ENCODE measurements around the gene C2orf68. TPM values are rescaled to one million over a fixed set of nuclear protein-coding genes. Genes with fewer than 3 reads are reported as not detected.
A peak's percentile ranks its signal among the peaks of the same experiment; 100 is the strongest.

Gene C2orf68
- total RNA-seq, 2 donors from 2014 or later: 38.9 to 48.9 TPM

- no peaks in the 10 kb centered on the region for H3K9me3 Mint-ChIP-seq
- H3K27ac Mint-ChIP-seq: peak overlapping the region; percentile 58
- peaks cover 12 to 32% of the 10 kb centered on the region in 2 donors for H3K36me3 Mint-ChIP-seq (ENCODE audit: insufficient read depth in 2 of 2)
- no peak for ATAC-seq (replicated peaks in 1 of 2)
- no peak for DNase-seq
- H3K4me1 Mint-ChIP-seq (ENCODE audit: low read depth): no peaks in the 10 kb centered on the region
- no peak overlapping the region for H3K4me3 Mint-ChIP-seq
- H3K27me3 Mint-ChIP-seq (ENCODE audit: low read depth): no peaks in the 10 kb centered on the region
Measured at GRCh38 chr2:85649201-85650190, 37.6 kb upstream of the C2orf68 start.

- Mint-ChIP-seq H3K27me3 (ENCODE audit: low read depth) (no peaks in the 10 kb centered on the region), H3K27ac (no peak overlapping the region), H3K36me3 (ENCODE audit: insufficient read depth in 2 of 2) (peaks cover 12 to 36% of the 10 kb centered on the region in 2 donors), H3K9me3 (no peaks in the 10 kb centered on the region), H3K4me1 (ENCODE audit: low read depth) (no peaks in the 10 kb centered on the region), H3K4me3 (no peak overlapping the region)
- DNase-seq: peak in 1 of 2 donors; percentile 12
- ATAC-seq (replicated peaks in 1 of 2): peak in 1 of 2 donors; percentile 13
Measured at GRCh38 chr2:85648619-85649018, 36.8 kb upstream of the C2orf68 start.

DNA sequence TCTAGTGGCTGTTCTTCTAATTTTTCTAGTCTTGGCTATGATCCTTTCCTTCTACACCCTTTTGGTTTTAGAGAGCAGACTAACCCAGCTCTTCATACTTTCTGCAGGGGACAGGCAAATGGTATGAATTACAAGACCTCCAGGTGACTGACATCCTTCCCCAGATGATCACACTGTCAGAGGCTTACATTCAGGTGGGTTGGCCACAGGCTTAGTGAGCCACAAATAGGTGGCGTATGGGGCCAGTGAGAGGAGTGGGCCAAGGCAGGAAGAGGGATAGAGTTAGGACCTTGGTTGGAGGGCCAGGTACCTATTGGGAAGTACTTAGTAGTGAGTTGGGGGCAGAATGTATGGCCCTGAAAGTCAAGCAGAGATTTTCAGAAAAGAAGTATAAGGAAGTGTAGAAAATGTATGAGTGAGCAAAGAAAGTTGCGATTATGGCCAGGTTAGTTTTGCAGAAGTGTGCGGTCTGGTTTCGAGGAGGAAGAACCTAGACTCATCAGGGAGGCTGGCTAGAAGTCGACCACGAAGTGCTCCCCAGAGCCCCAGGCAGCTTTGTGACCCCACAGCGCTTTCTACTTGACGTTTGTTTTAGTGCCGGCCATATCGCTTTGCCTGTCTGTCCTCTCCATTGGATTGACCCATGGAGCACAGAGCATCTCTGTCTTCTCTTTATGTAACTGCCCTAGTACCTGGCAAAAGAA lies 36.1 kb upstream of the C2orf68 start:
- H3K4me1 Mint-ChIP-seq (ENCODE audit: low read depth): peaks cover 2% of the 10 kb centered on the region
- H3K9me3 Mint-ChIP-seq: no peaks in the 10 kb centered on the region
- DNase-seq (no peak), ATAC-seq (replicated peaks in 1 of 2) (no peak)
- peaks cover 12 to 38% of the 10 kb centered on the region in 2 donors for H3K36me3 Mint-ChIP-seq (ENCODE audit: insufficient read depth in 2 of 2)
- no peaks in the 10 kb centered on the region for H3K27me3 Mint-ChIP-seq (ENCODE audit: low read depth)
- H3K4me3 Mint-ChIP-seq: no peak overlapping the region
- H3K27ac Mint-ChIP-seq: peak overlapping the region; percentile 41

DNA sequence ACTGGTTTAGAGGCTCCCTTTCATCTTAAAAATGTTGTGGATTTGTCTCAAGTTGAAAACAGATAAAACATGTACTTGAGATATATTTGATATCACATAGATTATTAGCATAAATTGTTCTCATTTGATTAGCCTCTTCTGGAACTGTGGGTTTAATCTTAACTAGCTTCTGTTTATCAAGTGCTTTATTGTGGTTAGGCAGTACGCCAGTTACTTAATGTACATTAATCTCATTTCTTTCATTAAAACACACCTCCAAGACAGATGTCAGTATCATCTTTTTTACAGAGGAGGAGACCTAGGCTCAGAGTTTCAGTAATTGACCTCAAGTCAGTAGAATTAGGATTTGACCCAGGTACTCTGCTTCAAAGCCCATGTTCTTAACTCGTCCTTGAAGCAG lies 34.3 kb upstream of the C2orf68 start:
- Mint-ChIP-seq H3K36me3 (ENCODE audit: insufficient read depth in 2 of 2) (peaks cover 19 to 50% of the 10 kb centered on the region in 2 donors), H3K27ac (peak overlapping the region; percentile 38), H3K4me3 (no peak overlapping the region), H3K27me3 (ENCODE audit: low read depth) (no peaks in the 10 kb centered on the region), H3K9me3 (no peaks in the 10 kb centered on the region), H3K4me1 (ENCODE audit: low read depth) (peaks cover 13% of the 10 kb centered on the region)
- DNase-seq (no peak), ATAC-seq (replicated peaks in 1 of 2) (no peak)

DNA sequence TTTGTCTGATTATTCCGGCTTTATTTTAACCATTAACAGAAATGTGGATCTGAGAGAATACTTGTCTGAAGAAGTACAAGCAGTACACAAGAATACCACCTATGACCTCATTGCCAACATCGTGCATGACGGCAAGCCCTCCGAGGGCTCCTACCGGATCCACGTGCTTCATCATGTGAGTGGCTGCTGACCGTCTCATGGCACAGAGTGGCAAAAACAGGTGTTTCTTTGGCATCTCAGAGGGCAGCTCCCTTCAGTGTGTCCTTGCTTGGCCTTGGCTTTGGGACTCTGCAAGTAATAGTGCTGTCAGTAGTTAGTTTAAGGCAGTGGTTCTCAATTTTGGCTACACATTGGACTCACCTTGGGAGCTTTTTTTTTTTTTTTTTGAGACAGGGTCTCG lies 33.0 kb upstream of the C2orf68 start:
- peaks cover 22 to 55% of the 10 kb centered on the region in 2 donors for H3K36me3 Mint-ChIP-seq (ENCODE audit: insufficient read depth in 2 of 2)
- H3K4me1 Mint-ChIP-seq (ENCODE audit: low read depth): peaks cover 13% of the 10 kb centered on the region
- no peaks in the 10 kb centered on the region for H3K27me3 Mint-ChIP-seq (ENCODE audit: low read depth)
- H3K9me3 Mint-ChIP-seq: no peaks in the 10 kb centered on the region
- no peak for ATAC-seq (replicated peaks in 1 of 2)
- no peak overlapping the region for H3K4me3 Mint-ChIP-seq
- H3K27ac Mint-ChIP-seq: peak overlapping the region; percentile 38
- DNase-seq: no peak

GRCh38 chr2:85642725-85643124 lies 30.9 kb upstream of the C2orf68 start:
- Mint-ChIP-seq H3K27ac (peak overlapping the region; percentile 16), H3K36me3 (ENCODE audit: insufficient read depth in 2 of 2) (peaks cover 19 to 42% of the 10 kb centered on the region in 2 donors), H3K4me3 (peak overlapping the region in 1 of 2 donors; percentile 6), H3K4me1 (ENCODE audit: low read depth) (peaks cover 14% of the 10 kb centered on the region), H3K27me3 (ENCODE audit: low read depth) (no peaks in the 10 kb centered on the region), H3K9me3 (no peaks in the 10 kb centered on the region)
- ATAC-seq (replicated peaks in 1 of 2): peak; percentile 68 to 92
- peak in 1 of 2 donors; percentile 15 for DNase-seq

- H3K4me1 Mint-ChIP-seq (ENCODE audit: low read depth): peaks cover 8% of the 10 kb centered on the region
- no peak for DNase-seq
- H3K4me3 Mint-ChIP-seq: no peak overlapping the region
- no peak overlapping the region for H3K27ac Mint-ChIP-seq
- no peak for ATAC-seq (replicated peaks in 1 of 2)
- no peaks in the 10 kb centered on the region for H3K27me3 Mint-ChIP-seq (ENCODE audit: low read depth)
- H3K36me3 Mint-ChIP-seq (ENCODE audit: insufficient read depth in 2 of 2): peaks cover 14 to 28% of the 10 kb centered on the region in 2 donors
- H3K9me3 Mint-ChIP-seq: no peaks in the 10 kb centered on the region
Measured at GRCh38 chr2:85635636-85636035, 23.8 kb upstream of the C2orf68 start.

GRCh38 chr2:85635011-85635410 lies 23.1 kb upstream of the C2orf68 start:
- Mint-ChIP-seq H3K27me3 (ENCODE audit: low read depth) (no peaks in the 10 kb centered on the region), H3K4me1 (ENCODE audit: low read depth) (peaks cover 8% of the 10 kb centered on the region), H3K36me3 (ENCODE audit: insufficient read depth in 2 of 2) (peaks cover 13 to 26% of the 10 kb centered on the region in 2 donors), H3K9me3 (no peaks in the 10 kb centered on the region), H3K27ac (peak overlapping the region; percentile 56), H3K4me3 (no peak overlapping the region)
- no peak for ATAC-seq (replicated peaks in 1 of 2)
- no peak for DNase-seq

DNA sequence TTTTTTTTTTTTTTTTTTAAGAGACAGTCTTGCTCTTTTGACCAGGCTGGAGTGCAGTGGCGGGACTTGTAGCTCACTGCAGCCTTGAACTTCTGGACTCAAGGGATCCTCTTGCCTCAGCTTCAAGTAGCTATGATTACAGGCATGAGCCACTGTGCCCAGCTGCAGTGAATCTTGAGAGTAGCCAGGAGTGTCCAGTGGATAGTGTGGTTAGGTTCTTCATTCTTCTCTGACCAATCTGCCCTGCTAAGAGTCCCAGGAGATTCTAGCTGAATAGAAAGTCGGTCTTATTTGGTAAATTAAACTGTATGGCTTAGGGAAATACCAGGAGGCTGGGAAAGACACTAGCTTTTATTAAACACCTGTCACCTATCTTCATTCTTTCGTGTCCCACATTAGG lies 19.4 kb upstream of the C2orf68 start:
- Mint-ChIP-seq H3K36me3 (ENCODE audit: insufficient read depth in 2 of 2) (peaks cover 9 to 23% of the 10 kb centered on the region in 2 donors), H3K4me3 (no peak overlapping the region), H3K4me1 (ENCODE audit: low read depth) (peaks cover 19% of the 10 kb centered on the region), H3K27ac (no peak overlapping the region), H3K27me3 (ENCODE audit: low read depth) (no peaks in the 10 kb centered on the region), H3K9me3 (no peaks in the 10 kb centered on the region)
- DNase-seq: no peak
- ATAC-seq (replicated peaks in 1 of 2): no peak

GRCh38 chr2:85628658-85629057 lies 16.8 kb upstream of the C2orf68 start:
- ATAC-seq (replicated peaks in 1 of 2): peak; percentile 74 to 96
- peak overlapping the region in 1 of 2 donors; percentile 74 for H3K4me3 Mint-ChIP-seq
- DNase-seq: no peak
- H3K27ac Mint-ChIP-seq: peak overlapping the region; percentile 95
- H3K4me1 Mint-ChIP-seq (ENCODE audit: low read depth): peaks cover 19% of the 10 kb centered on the region
- no peaks in the 10 kb centered on the region for H3K9me3 Mint-ChIP-seq
- H3K36me3 Mint-ChIP-seq (ENCODE audit: insufficient read depth in 2 of 2): peaks cover 9 to 34% of the 10 kb centered on the region in 2 donors
- H3K27me3 Mint-ChIP-seq (ENCODE audit: low read depth): no peaks in the 10 kb centered on the region

- DNase-seq: no peak
- Mint-ChIP-seq H3K9me3 (no peaks in the 10 kb centered on the region), H3K27me3 (ENCODE audit: low read depth) (no peaks in the 10 kb centered on the region), H3K36me3 (ENCODE audit: insufficient read depth in 2 of 2) (peaks cover 12 to 35% of the 10 kb centered on the region in 2 donors), H3K4me3 (no peak overlapping the region), H3K27ac (peak overlapping the region; percentile 34), H3K4me1 (ENCODE audit: low read depth) (peaks cover 16% of the 10 kb centered on the region)
- no peak for ATAC-seq (replicated peaks in 1 of 2)
Measured at GRCh38 chr2:85623991-85624390, 12.1 kb upstream of the C2orf68 start.

DNA sequence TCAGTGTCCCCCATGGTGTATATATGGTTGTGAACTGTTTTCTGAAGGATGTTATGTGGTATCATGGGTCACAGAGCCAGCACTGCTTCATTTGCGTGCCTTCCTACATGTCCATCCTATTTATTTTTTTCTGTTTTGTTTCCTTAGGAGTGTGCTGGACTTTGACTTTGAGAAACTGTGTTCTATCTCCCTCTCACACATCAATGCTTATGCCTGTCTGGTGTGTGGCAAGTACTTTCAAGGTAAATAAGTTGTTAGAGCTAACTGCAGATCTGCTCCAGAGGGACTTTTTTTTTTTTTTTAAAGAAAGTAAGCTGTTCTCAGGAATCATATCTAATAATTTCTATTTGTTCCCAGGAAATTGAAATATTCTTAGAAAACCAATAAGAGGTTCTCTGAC lies 9.5 kb upstream of the C2orf68 start:
- Mint-ChIP-seq H3K27me3 (ENCODE audit: low read depth) (no peaks in the 10 kb centered on the region), H3K27ac (peak overlapping the region; percentile 35), H3K36me3 (ENCODE audit: insufficient read depth in 2 of 2) (peaks cover 12 to 36% of the 10 kb centered on the region in 2 donors), H3K4me3 (no peak overlapping the region), H3K4me1 (ENCODE audit: low read depth) (peaks cover 17% of the 10 kb centered on the region), H3K9me3 (no peaks in the 10 kb centered on the region)
- DNase-seq (no peak), ATAC-seq (replicated peaks in 1 of 2) (no peak)

- DNase-seq (no peak), ATAC-seq (replicated peaks in 1 of 2) (no peak)
- Mint-ChIP-seq H3K36me3 (ENCODE audit: insufficient read depth in 2 of 2) (peaks cover 8 to 25% of the 10 kb centered on the region in 2 donors), H3K27me3 (ENCODE audit: low read depth) (no peaks in the 10 kb centered on the region), H3K4me1 (ENCODE audit: low read depth) (peaks cover 27% of the 10 kb centered on the region), H3K4me3 (no peak overlapping the region), H3K27ac (no peak overlapping the region), H3K9me3 (no peaks in the 10 kb centered on the region)
Measured at GRCh38 chr2:85619617-85620016, 7.8 kb upstream of the C2orf68 start.
